ENCODE data around the gene SLCO4C1. TPM values are rescaled to one million over a fixed set of nuclear protein-coding genes. Genes with fewer than 3 reads are reported as not detected.

The SLCO4C1 gene
- polyA plus RNA-seq, 4 donors: 0.48 to 24.9 TPM; not detected in 2

- no peak overlapping the region for H3K4me3 ChIP-seq (ENCODE audit: low read depth in 1 of 3, low read length in 3 of 3)
- H3K27me3 ChIP-seq (ENCODE audit: control insufficient read depth in 3 of 3, insufficient read depth in 3 of 3, low read length in 3 of 3): no peaks in the 10 kb centered on the region
- no peak for DNase-seq
- H3K9me3 ChIP-seq (ENCODE audit: control insufficient read depth in 2 of 2, insufficient read depth in 1 of 2, low read depth in 1 of 2, low read length in 1 of 2): no peaks in the 10 kb centered on the region
- no peak overlapping the region for H3K27ac ChIP-seq (ENCODE audit: low read depth in 1 of 3, low read length in 2 of 3)
- no peaks in the 10 kb centered on the region for H3K36me3 ChIP-seq (ENCODE audit: control insufficient read depth in 3 of 3, insufficient read depth in 2 of 3, low read depth in 1 of 3, low read length in 3 of 3)
- no peak for FAIRE-seq
- 78 to 92% (median 81%) methylated on average over 3 of the region's 3 CpGs for WGBS, 3 donors
- no peaks in the 10 kb centered on the region for H3K4me1 ChIP-seq (ENCODE audit: control insufficient read depth in 3 of 3, insufficient read depth in 2 of 3, low read depth in 1 of 3, low read length in 2 of 3)
Measured at GRCh38 chr5:102309586-102309985, 13.5 kb upstream of the SLCO4C1 start.

GRCh38 chr5:102307232-102307631 is 11.1 kb upstream of the SLCO4C1 start:
- H3K4me3 ChIP-seq (ENCODE audit: low read depth in 1 of 3, low read length in 3 of 3): no peak overlapping the region
- no peaks in the 10 kb centered on the region for H3K36me3 ChIP-seq (ENCODE audit: control insufficient read depth in 3 of 3, insufficient read depth in 2 of 3, low read depth in 1 of 3, low read length in 3 of 3)
- no peak for FAIRE-seq
- no peaks in the 10 kb centered on the region for H3K4me1 ChIP-seq (ENCODE audit: control insufficient read depth in 3 of 3, insufficient read depth in 2 of 3, low read depth in 1 of 3, low read length in 2 of 3)
- no peaks in the 10 kb centered on the region for H3K27me3 ChIP-seq (ENCODE audit: control insufficient read depth in 3 of 3, insufficient read depth in 3 of 3, low read length in 3 of 3)
- no peak for DNase-seq
- no peaks in the 10 kb centered on the region for H3K9me3 ChIP-seq (ENCODE audit: control insufficient read depth in 2 of 2, insufficient read depth in 1 of 2, low read depth in 1 of 2, low read length in 1 of 2)
- H3K27ac ChIP-seq (ENCODE audit: low read depth in 1 of 3, low read length in 2 of 3): no peak overlapping the region

GRCh38 chr5:102306121-102306520 is 10.0 kb upstream of the SLCO4C1 start:
- 15 to 45% (median 16%) methylated on average over 2 of the region's 2 CpGs for WGBS, 3 donors
- FAIRE-seq (no peak), DNase-seq (no peak)
- H3K4me3 ChIP-seq (ENCODE audit: low read depth in 1 of 3, low read length in 3 of 3): no peak overlapping the region
- no peaks in the 10 kb centered on the region for H3K27me3 ChIP-seq (ENCODE audit: control insufficient read depth in 3 of 3, insufficient read depth in 3 of 3, low read length in 3 of 3)
- no peak overlapping the region for H3K27ac ChIP-seq (ENCODE audit: low read depth in 1 of 3, low read length in 2 of 3)
- H3K36me3 ChIP-seq (ENCODE audit: control insufficient read depth in 3 of 3, insufficient read depth in 2 of 3, low read depth in 1 of 3, low read length in 3 of 3): no peaks in the 10 kb centered on the region
- H3K9me3 ChIP-seq (ENCODE audit: control insufficient read depth in 2 of 2, insufficient read depth in 1 of 2, low read depth in 1 of 2, low read length in 1 of 2): no peaks in the 10 kb centered on the region
- no peaks in the 10 kb centered on the region for H3K4me1 ChIP-seq (ENCODE audit: control insufficient read depth in 3 of 3, insufficient read depth in 2 of 3, low read depth in 1 of 3, low read length in 2 of 3)

GRCh38 chr5:102295534-102296177 is 428 bp downstream of the SLCO4C1 start:
- peak overlapping the region; percentile 22 to 74 (median 38) for H3K4me3 ChIP-seq (ENCODE audit: low read depth in 1 of 3, low read length in 3 of 3)
- DNase-seq (peak in 1 of 2 donors; percentile 65), FAIRE-seq (no peak)
- no peaks in the 10 kb centered on the region for H3K36me3 ChIP-seq (ENCODE audit: control insufficient read depth in 3 of 3, insufficient read depth in 2 of 3, low read depth in 1 of 3, low read length in 3 of 3)
- H3K27ac ChIP-seq (ENCODE audit: low read depth in 1 of 3, low read length in 2 of 3): peak overlapping the region in 1 of 3 donors; percentile 84
- peaks cover 0 to 4% (median 0%) of the 10 kb centered on the region in 3 donors for H3K4me1 ChIP-seq (ENCODE audit: control insufficient read depth in 3 of 3, insufficient read depth in 2 of 3, low read depth in 1 of 3, low read length in 2 of 3)
- peaks cover 0 to 3% (median 0%) of the 10 kb centered on the region in 3 donors for H3K27me3 ChIP-seq (ENCODE audit: control insufficient read depth in 3 of 3, insufficient read depth in 3 of 3, low read length in 3 of 3)
- H3K9me3 ChIP-seq (ENCODE audit: control insufficient read depth in 2 of 2, insufficient read depth in 1 of 2, low read depth in 1 of 2, low read length in 1 of 2): no peaks in the 10 kb centered on the region
- 2 to 5% (median 2%) methylated on average over 25 to 26 of the region's 26 CpGs for WGBS, 3 donors

GRCh38 chr5:102294886-102295395 is 1.1 kb downstream of the SLCO4C1 start:
- H3K4me3 ChIP-seq (ENCODE audit: low read depth in 1 of 3, low read length in 3 of 3): peak overlapping the region in 1 of 3 donors; percentile 74

GRCh38 chr5:102290004-102290403 is 6.1 kb downstream of the SLCO4C1 start:
- FAIRE-seq: no peak
- WGBS, 3 donors: 92 to 97% (median 93%) methylated on average over 3 of the region's 3 CpGs

More at GRCh38 chr5:102294886-102295395, 1.1 kb downstream of the SLCO4C1 start:
- no peak for FAIRE-seq
- Histone ChIP-seq H3K9me3 (ENCODE audit: control insufficient read depth in 2 of 2, insufficient read depth in 1 of 2, low read depth in 1 of 2, low read length in 1 of 2) (no peaks in the 10 kb centered on the region), H3K27me3 (ENCODE audit: control insufficient read depth in 3 of 3, insufficient read depth in 3 of 3, low read length in 3 of 3) (peaks cover 0 to 3% (median 0%) of the 10 kb centered on the region in 3 donors), H3K27ac (ENCODE audit: low read depth in 1 of 3, low read length in 2 of 3) (peak overlapping the region in 1 of 3 donors; percentile 84), H3K4me1 (ENCODE audit: control insufficient read depth in 3 of 3, insufficient read depth in 2 of 3, low read depth in 1 of 3, low read length in 2 of 3) (peaks cover 0 to 4% (median 0%) of the 10 kb centered on the region in 3 donors), H3K36me3 (ENCODE audit: control insufficient read depth in 3 of 3, insufficient read depth in 2 of 3, low read depth in 1 of 3, low read length in 3 of 3) (peaks cover 0 to 2% (median 0%) of the 10 kb centered on the region in 3 donors)
- 39 to 59% (median 57%) methylated on average over 4 of the region's 4 CpGs for WGBS, 3 donors
- peak in 1 of 2 donors; percentile 35 for DNase-seq

GRCh38 chr5:102289251-102289899 is 6.7 kb downstream of the SLCO4C1 start:
- peak in 1 of 2 donors; percentile 24 for DNase-seq
- no peak for FAIRE-seq
- Histone ChIP-seq H3K4me3 (ENCODE audit: low read depth in 1 of 3, low read length in 3 of 3) (no peak overlapping the region), H3K36me3 (ENCODE audit: control insufficient read depth in 3 of 3, insufficient read depth in 2 of 3, low read depth in 1 of 3, low read length in 3 of 3) (peaks cover 0 to 2% (median 0%) of the 10 kb centered on the region in 3 donors), H3K4me1 (ENCODE audit: control insufficient read depth in 3 of 3, insufficient read depth in 2 of 3, low read depth in 1 of 3, low read length in 2 of 3) (no peaks in the 10 kb centered on the region), H3K27me3 (ENCODE audit: control insufficient read depth in 3 of 3, insufficient read depth in 3 of 3, low read length in 3 of 3) (no peaks in the 10 kb centered on the region), H3K9me3 (ENCODE audit: control insufficient read depth in 2 of 2, insufficient read depth in 1 of 2, low read depth in 1 of 2, low read length in 1 of 2) (no peaks in the 10 kb centered on the region), H3K27ac (ENCODE audit: low read depth in 1 of 3, low read length in 2 of 3) (peak overlapping the region in 1 of 3 donors; percentile 3)
- WGBS, 3 donors: 46 to 64% (median 58%) methylated on average over 6 of the region's 6 CpGs

More at GRCh38 chr5:102290004-102290403, 6.1 kb downstream of the SLCO4C1 start:
- Histone ChIP-seq H3K27ac (ENCODE audit: low read depth in 1 of 3, low read length in 2 of 3) (no peak overlapping the region), H3K27me3 (ENCODE audit: control insufficient read depth in 3 of 3, insufficient read depth in 3 of 3, low read length in 3 of 3) (no peaks in the 10 kb centered on the region), H3K4me3 (ENCODE audit: low read depth in 1 of 3, low read length in 3 of 3) (no peak overlapping the region), H3K9me3 (ENCODE audit: control insufficient read depth in 2 of 2, insufficient read depth in 1 of 2, low read depth in 1 of 2, low read length in 1 of 2) (no peaks in the 10 kb centered on the region), H3K4me1 (ENCODE audit: control insufficient read depth in 3 of 3, insufficient read depth in 2 of 3, low read depth in 1 of 3, low read length in 2 of 3) (no peaks in the 10 kb centered on the region), H3K36me3 (ENCODE audit: control insufficient read depth in 3 of 3, insufficient read depth in 2 of 3, low read depth in 1 of 3, low read length in 3 of 3) (peaks cover 0 to 2% (median 0%) of the 10 kb centered on the region in 3 donors)
- DNase-seq: no peak

- FAIRE-seq (no peak), DNase-seq (no peak)
- Histone ChIP-seq H3K27me3 (ENCODE audit: control insufficient read depth in 3 of 3, insufficient read depth in 3 of 3, low read length in 3 of 3) (no peaks in the 10 kb centered on the region), H3K36me3 (ENCODE audit: control insufficient read depth in 3 of 3, insufficient read depth in 2 of 3, low read depth in 1 of 3, low read length in 3 of 3) (peaks cover 0 to 2% (median 0%) of the 10 kb centered on the region in 3 donors), H3K4me3 (ENCODE audit: low read depth in 1 of 3, low read length in 3 of 3) (no peak overlapping the region), H3K4me1 (ENCODE audit: control insufficient read depth in 3 of 3, insufficient read depth in 2 of 3, low read depth in 1 of 3, low read length in 2 of 3) (no peaks in the 10 kb centered on the region), H3K9me3 (ENCODE audit: control insufficient read depth in 2 of 2, insufficient read depth in 1 of 2, low read depth in 1 of 2, low read length in 1 of 2) (no peaks in the 10 kb centered on the region), H3K27ac (ENCODE audit: low read depth in 1 of 3, low read length in 2 of 3) (no peak overlapping the region)
- 79 to 90% (median 83%) methylated on average over 1 of the region's 1 CpG for WGBS, 3 donors
Measured at GRCh38 chr5:102288630-102289029, 7.5 kb downstream of the SLCO4C1 start.

Measured in small intestine (tissue), 7 donors.